ENCODE data around the gene CSNK1G3.

GRCh38 chr5:123482258-123482657 is 29.7 kb upstream of the CSNK1G3 start:
- TF ChIP-seq, protein P1, sequence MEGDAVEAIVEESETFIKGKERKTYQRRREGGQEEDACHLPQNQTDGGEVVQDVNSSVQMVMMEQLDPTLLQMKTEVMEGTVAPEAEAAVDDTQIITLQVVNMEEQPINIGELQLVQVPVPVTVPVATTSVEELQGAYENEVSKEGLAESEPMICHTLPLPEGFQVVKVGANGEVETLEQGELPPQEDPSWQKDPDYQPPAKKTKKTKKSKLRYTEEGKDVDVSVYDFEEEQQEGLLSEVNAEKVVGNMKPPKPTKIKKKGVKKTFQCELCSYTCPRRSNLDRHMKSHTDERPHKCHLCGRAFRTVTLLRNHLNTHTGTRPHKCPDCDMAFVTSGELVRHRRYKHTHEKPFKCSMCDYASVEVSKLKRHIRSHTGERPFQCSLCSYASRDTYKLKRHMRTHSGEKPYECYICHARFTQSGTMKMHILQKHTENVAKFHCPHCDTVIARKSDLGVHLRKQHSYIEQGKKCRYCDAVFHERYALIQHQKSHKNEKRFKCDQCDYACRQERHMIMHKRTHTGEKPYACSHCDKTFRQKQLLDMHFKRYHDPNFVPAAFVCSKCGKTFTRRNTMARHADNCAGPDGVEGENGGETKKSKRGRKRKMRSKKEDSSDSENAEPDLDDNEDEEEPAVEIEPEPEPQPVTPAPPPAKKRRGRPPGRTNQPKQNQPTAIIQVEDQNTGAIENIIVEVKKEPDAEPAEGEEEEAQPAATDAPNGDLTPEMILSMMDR (conservative IDR thresholded peaks at IDR 0.05; ENCODE audit: low read depth, low read length) = no peak
- TF ChIP-seq EZH2phosphoT487 (IDR thresholded peaks at IDR 0.05; ENCODE audit: borderline replicate concordance, low read length) (no peak), EZH2 (IDR thresholded peaks at IDR 0.05; ENCODE audit: low read length, unreplicated experiment) (no peak)
